Lower lobe of right lung (tissue), 2 donors: ENCODE results near the gene HAPLN1. TPM values are rescaled to one million over a fixed set of nuclear protein-coding genes. Genes with fewer than 3 reads are reported as not detected.

Experiments
- ATAC-seq, 2 donors: fragments of 200-7000 bp; cut with Tn5 transposase; one replicate each; pipeline ENCODE4 v1.9.1; 2020 to 2022; ENCODE audit warnings: mild to moderate bottlenecking in 2 of 2, moderate library complexity in 2 of 2
- DNase-seq: peaks from one replicate; pipeline ENCODE4 v3.0.0-alpha.2; 2020
- H3K27ac ChIP-seq: fragments of 200-600 bp; one replicate; pipeline ENCODE4 v1.8.0; 2022
- H3K27me3 ChIP-seq: fragments of 200-600 bp; one replicate; pipeline ENCODE4 v1.8.0; 2022; ENCODE audit warnings: low read depth
- H3K36me3 ChIP-seq: fragments of 200-600 bp; one replicate; pipeline ENCODE4 v1.8.0; 2022; ENCODE audit warnings: mild to moderate bottlenecking
- H3K4me1 ChIP-seq: fragments of 200-600 bp; one replicate; pipeline ENCODE4 v1.8.0; 2022
- H3K4me3 ChIP-seq: fragments of 200-600 bp; one replicate; pipeline ENCODE4 v1.8.0; 2022; ENCODE audit warnings: mild to moderate bottlenecking
- H3K9me3 ChIP-seq: fragments of 200-600 bp; one replicate; pipeline ENCODE4 v1.8.0; 2022
- CTCF ChIP-seq: fragments of 200-600 bp; IDR thresholded peaks from one replicate; pipeline ENCODE4 v1.8.0; 2022; ENCODE audit warnings: antibody characterized with exemption, mild to moderate bottlenecking
- intact Hi-C: fragments of 100-400 bp; cut with DNase I; formaldehyde crosslinking; loops from one replicate; pipeline ENCODE4 v1.11.0; 2022
- total RNA-seq: library from RNA; stranded (reverse); fragmentation: NEBNext Ultra II Directional; extraction: Animal tissue kit (Norgen Biotek cat#: 25700); gene quantifications from one replicate; pipeline ENCODE4 v1.2.1, GENCODE V29; 2021
- donor health status: DM: no; HTN: yes; CAD: no; lungs with severe emphysema.

The HAPLN1 gene
- total RNA-seq, 1 donor from 2014 or later, result 0.21 TPM

- DNase-seq, result no peak
- TF ChIP-seq CTCF, result no peak
- no peak for ATAC-seq
- Histone ChIP-seq H3K27me3 (peaks cover 24% of the 10 kb centered on the region), H3K9me3 (no peaks in the 10 kb centered on the region), H3K4me1 (peaks cover 9% of the 10 kb centered on the region), H3K36me3 (no peaks in the 10 kb centered on the region), H3K4me3 (no peak overlapping the region), H3K27ac (no peak overlapping the region)
- intact Hi-C loops, result no loop called here
Observed at GRCh38 chr5:83724001-83724400, 3.3 kb upstream of the HAPLN1 start.

GRCh38 chr5:83723031-83723430 lies 2.4 kb upstream of the HAPLN1 start:
- intact Hi-C loops, result no loop called here

GRCh38 chr5:83721953-83722901 lies 1.6 kb upstream of the HAPLN1 start:
- Histone ChIP-seq H3K27me3 (peaks cover 24% of the 10 kb centered on the region), H3K4me1 (peaks cover 9% of the 10 kb centered on the region), H3K36me3 (no peaks in the 10 kb centered on the region), H3K27ac (no peak overlapping the region), H3K9me3 (no peaks in the 10 kb centered on the region), H3K4me3 (peak overlapping the region; percentile 55)
- ATAC-seq (peak; percentile 82 to 85), DNase-seq (peak; percentile 59)
- peak; percentile 37 for TF ChIP-seq CTCF
- intact Hi-C loops, result no loop called here

More at GRCh38 chr5:83723031-83723430, 2.4 kb upstream of the HAPLN1 start:
- no peak for TF ChIP-seq CTCF
- no peak for DNase-seq
- Histone ChIP-seq H3K4me1 (peaks cover 9% of the 10 kb centered on the region), H3K27ac (no peak overlapping the region), H3K36me3 (no peaks in the 10 kb centered on the region), H3K4me3 (no peak overlapping the region), H3K27me3 (peaks cover 24% of the 10 kb centered on the region), H3K9me3 (no peaks in the 10 kb centered on the region)
- no peak for ATAC-seq

GRCh38 chr5:83718936-83719495 lies 1.6 kb downstream of the HAPLN1 start:
- Histone ChIP-seq H3K36me3 (no peaks in the 10 kb centered on the region), H3K27me3 (peaks cover 24% of the 10 kb centered on the region), H3K4me3 (no peak overlapping the region), H3K27ac (no peak overlapping the region), H3K4me1 (peaks cover 9% of the 10 kb centered on the region), H3K9me3 (no peaks in the 10 kb centered on the region)
- no peak for DNase-seq
- intact Hi-C loops, result no loop called here
- ATAC-seq, result no peak
- TF ChIP-seq CTCF, result no peak

- TF ChIP-seq CTCF, result peak; percentile 78
- no peak overlapping the region for H3K4me3 ChIP-seq
- peaks cover 24% of the 10 kb centered on the region for H3K27me3 ChIP-seq
- no peak overlapping the region for H3K27ac ChIP-seq
- DNase-seq (no peak), ATAC-seq (peak; percentile 66 to 71)
- no peaks in the 10 kb centered on the region for H3K9me3 ChIP-seq
- H3K4me1 ChIP-seq, result peaks cover 9% of the 10 kb centered on the region
- intact Hi-C loops, result no loop called here
- H3K36me3 ChIP-seq, result no peaks in the 10 kb centered on the region
Observed at GRCh38 chr5:83718195-83718825, 2.3 kb downstream of the HAPLN1 start.
